Inflammatory macrophage (primary cell): ENCODE data around the gene ARFGAP2.
"Not testable (repeated sequence)": the region's sequence is repeated elsewhere in the genome, so short reads cannot be mapped to it uniquely, and the experiment has no call there.

Source experiments
- DNase-seq, 2 donors: peaks; one replicate each; pipeline ENCODE4 v3.0.0-alpha.2; 2020 to 2022

The ARFGAP2 gene

GRCh38 chr11:47147250-47147649 is 29.4 kb downstream of the ARFGAP2 start:
- no peak for DNase-seq

GRCh38 chr11:47144541-47144940 is 32.1 kb downstream of the ARFGAP2 start:
- DNase-seq, result no peak

- DNase-seq, result no peak
Measured at GRCh38 chr11:47143322-47143721, 33.4 kb downstream of the ARFGAP2 start.

- no peak for DNase-seq
Measured at GRCh38 chr11:47139878-47140277, 36.8 kb downstream of the ARFGAP2 start.

GRCh38 chr11:47137476-47137875 is 39.2 kb downstream of the ARFGAP2 start:
- no peak for DNase-seq

GRCh38 chr11:47136921-47137320 is 39.8 kb downstream of the ARFGAP2 start:
- DNase-seq, result no peak

- DNase-seq, result no peak
Measured at GRCh38 chr11:47136327-47136726, 40.4 kb downstream of the ARFGAP2 start.

- DNase-seq, result no peak
Measured at GRCh38 chr11:47132981-47133380, 43.7 kb downstream of the ARFGAP2 start.

- no peak for DNase-seq
Measured at GRCh38 chr11:47132490-47132889, 44.2 kb downstream of the ARFGAP2 start.

- no peak for DNase-seq
Measured at GRCh38 chr11:47131136-47131535, 45.5 kb downstream of the ARFGAP2 start.

GRCh38 chr11:47130543-47130942 is 46.1 kb downstream of the ARFGAP2 start:
- DNase-seq, result no peak

- DNase-seq, result no peak
Measured at GRCh38 chr11:47127213-47127612, 49.5 kb downstream of the ARFGAP2 start.

- DNase-seq, result no peak
Measured at GRCh38 chr11:47125083-47125482, 51.6 kb downstream of the ARFGAP2 start.

GRCh38 chr11:47124675-47125074 is 52.0 kb downstream of the ARFGAP2 start:
- DNase-seq, result no peak

GRCh38 chr11:47123094-47123493 is 53.6 kb downstream of the ARFGAP2 start:
- no peak for DNase-seq

GRCh38 chr11:47121731-47122130 is 54.9 kb downstream of the ARFGAP2 start:
- DNase-seq, result no peak

GRCh38 chr11:47121056-47121455 is 55.6 kb downstream of the ARFGAP2 start:
- DNase-seq, result no peak

- not testable (repeated sequence) for DNase-seq
Measured at GRCh38 chr11:47118958-47119688, 57.6 kb downstream of the ARFGAP2 start.
